SK-N-SH (cell line): ENCODE measurements around the gene ARMC3. TPM values are rescaled to one million over a fixed set of nuclear protein-coding genes. Genes with fewer than 3 reads are reported as not detected.

Source experiments
- CTCF ChIA-PET: fragments of 300-600, 350-600 bp; formaldehyde crosslinking; extraction: SDS; loops from one replicate; lab custom pipeline; 2021; lab: Yijun Ruan, JAX
- POLR2A ChIA-PET: fragments of 350-600 bp; sonication (Branson Sonifier 250); formaldehyde crosslinking; extraction: SDS; loops from one replicate; lab custom pipeline; 2020; ENCODE audit warnings: antibody characterized with exemption, inconsistent platforms; lab: Yijun Ruan, JAX
- DNase-seq: peaks from one replicate; pipeline ENCODE4 v3.0.0; 2012
- H2AFZ ChIP-seq: fragments of 200-600 bp; sonication (generic); 2 replicates; pipeline ENCODE4 v1.8.1; 2016; ENCODE audit warnings: antibody characterized with exemption, mild to moderate bottlenecking, low read depth
- H3F3A ChIP-seq: fragments of 200-600 bp; sonication (generic); replicated peaks from 2 replicates; pipeline ENCODE3; 2016; ENCODE audit warnings: antibody characterized with exemption, mild to moderate bottlenecking; ENCODE audit not compliant: insufficient read depth
- H3K27ac ChIP-seq, 2 experiments: fragments of 200-500 bp in 1 of 2; fragments of 200-600 bp in 1 of 2; sonication (Bioruptor generic) in 1 of 2; sonication (generic), shearing (Covaris generic) in 1 of 2; 2 replicates each; pipeline versions ENCODE4 v1.5.1 to v1.6.1; 2014 to 2016; ENCODE audit warnings: low read depth in 2 of 2, inconsistent platforms in 1 of 2, low read length in 1 of 2, mild to moderate bottlenecking in 1 of 2, mixed read lengths in 1 of 2
- H3K27me3 ChIP-seq: fragments of 200-600 bp; sonication (generic), shearing (Covaris generic); 2 replicates; pipeline ENCODE4 v1.6.1; 2016; ENCODE audit warnings: mixed run types; ENCODE audit not compliant: insufficient read depth
- H3K36me3 ChIP-seq, 2 experiments: fragments of 200-500 bp in 1 of 2; fragments of 200-600 bp in 1 of 2; sonication (Bioruptor generic) in 1 of 2; sonication (generic) in 1 of 2; replicated peaks in 1 of 2; 2 replicates each; pipeline versions ENCODE3 to v1.5.1; 2014 to 2016; ENCODE audit warnings: low read length in 1 of 2, mild to moderate bottlenecking in 1 of 2; ENCODE audit not compliant: insufficient read depth in 2 of 2, control insufficient read depth in 1 of 2
- H3K4me1 ChIP-seq, 2 experiments: fragments of 200-500 bp in 1 of 2; fragments of 200-600 bp in 1 of 2; sonication (Bioruptor generic) in 1 of 2; sonication (generic), shearing (Covaris generic) in 1 of 2; 2 replicates each; pipeline versions ENCODE4 v1.5.1 to v1.6.1; 2014 to 2016; ENCODE audit warnings: low read depth in 1 of 2, low read length in 1 of 2, mixed run types in 1 of 2; ENCODE audit not compliant: insufficient read depth in 2 of 2, control insufficient read depth in 1 of 2
- H3K4me2 ChIP-seq: fragments of 200-600 bp; sonication (generic), shearing (Covaris generic); 2 replicates; pipeline ENCODE4 v1.6.1; 2017; ENCODE audit warnings: mixed run types
- H3K4me3 ChIP-seq, 2 experiments: fragments of 200-500 bp in 1 of 2; fragments of 200-600 bp in 1 of 2; sonication (Bioruptor generic) in 1 of 2; sonication (generic), shearing (Covaris generic) in 1 of 2; 2 replicates each; pipeline versions ENCODE4 v1.5.1 to v1.8.1; 2014 to 2016; ENCODE audit warnings: low read depth in 2 of 2, inconsistent platforms in 1 of 2, low read length in 1 of 2, mild to moderate bottlenecking in 1 of 2, mixed read lengths in 1 of 2, moderate library complexity in 1 of 2
- H3K79me2 ChIP-seq: fragments of 200-600 bp; sonication (generic); 2 replicates; pipeline ENCODE4 v1.8.1; 2017; ENCODE audit warnings: mild to moderate bottlenecking; ENCODE audit not compliant: insufficient read depth
- H3K9ac ChIP-seq: fragments of 200-600 bp; sonication (generic); 2 replicates; pipeline ENCODE4 v1.6.1; 2017; ENCODE audit warnings: mixed run types
- H3K9me2 ChIP-seq: fragments of 200-600 bp; sonication (generic); 2 replicates; pipeline ENCODE4 v1.6.1; 2017; ENCODE audit warnings: mixed run types
- H3K9me3 ChIP-seq: fragments of 200-600 bp; sonication (generic); 2 replicates; pipeline ENCODE4 v1.6.1; 2017; ENCODE audit warnings: mixed run types, mild to moderate bottlenecking, moderate library complexity
- H4K20me1 ChIP-seq: fragments of 200-600 bp; sonication (generic); 2 replicates; pipeline ENCODE4 v1.6.1; 2017; ENCODE audit warnings: mild to moderate bottlenecking, mixed run types; ENCODE audit not compliant: insufficient read depth
- CHD2 ChIP-seq: fragments of 150-350 bp; IDR thresholded peaks from 2 replicates; pipeline ENCODE4 v1.6.1; 2018; ENCODE audit warnings: low read length; ENCODE audit not compliant: partially characterized antibody
- EP300 ChIP-seq, 2 experiments: IDR thresholded peaks; 2 replicates each; pipeline versions ENCODE4 v1.4.0 to v1.6.1; 2012; ENCODE audit warnings: borderline replicate concordance in 1 of 2, low read depth in 1 of 2, low read length in 1 of 2
- EZH2phosphoT487 ChIP-seq: fragments of 200-600 bp; sonication (generic); IDR thresholded peaks from 2 replicates; pipeline ENCODE4 v1.6.1; 2017; ENCODE audit warnings: low read depth, mixed run types, mild to moderate bottlenecking, antibody characterized with exemption, moderate library complexity, borderline replicate concordance
- FOSL2 ChIP-seq: IDR thresholded peaks from 2 replicates; pipeline ENCODE4 v1.4.0; 2012; ENCODE audit warnings: low read depth, mild to moderate bottlenecking, moderate library complexity, borderline replicate concordance
- FOXM1 ChIP-seq: IDR thresholded peaks from 2 replicates; pipeline ENCODE4 v1.4.0; 2012; ENCODE audit warnings: low read depth, mild to moderate bottlenecking
- GABPA ChIP-seq: IDR thresholded peaks from 2 replicates; pipeline ENCODE4 v1.4.0; 2012; ENCODE audit warnings: low read depth, mild to moderate bottlenecking
- GATA2 ChIP-seq: sonication (generic); formaldehyde crosslinking; IDR thresholded peaks from 2 replicates; pipeline ENCODE4 v1.5.0; 2020; ENCODE audit warnings: mild to moderate bottlenecking, missing genetic modification reagents
- IRF3 ChIP-seq: fragments of 150-350 bp; IDR thresholded peaks from 2 replicates; pipeline ENCODE4 v1.6.1; 2016; ENCODE audit warnings: mild to moderate bottlenecking, low read depth, low read length
- JUND ChIP-seq: IDR thresholded peaks from 2 replicates; pipeline ENCODE4 v1.4.0; 2012
- MEF2A ChIP-seq: IDR thresholded peaks from 2 replicates; pipeline ENCODE4 v1.4.0; 2012; ENCODE audit warnings: low read depth, borderline replicate concordance
- NRF1 ChIP-seq: IDR thresholded peaks from 2 replicates; pipeline ENCODE4 v1.6.1; 2012; ENCODE audit warnings: low read depth, mild to moderate bottlenecking, low read length
- RAD21 ChIP-seq: IDR thresholded peaks from 2 replicates; pipeline ENCODE4 v1.6.1; 2012; ENCODE audit warnings: mild to moderate bottlenecking, low read length
- RFX5 ChIP-seq: IDR thresholded peaks from 2 replicates; pipeline ENCODE4 v1.6.1; 2012; ENCODE audit warnings: mild to moderate bottlenecking, improper control_type of control experiment, low read length
- SIN3A ChIP-seq: IDR thresholded peaks from 2 replicates; pipeline ENCODE4 v1.6.1; 2012; ENCODE audit warnings: low read depth, mild to moderate bottlenecking, low read length, moderate library complexity, borderline replicate concordance
- SMC3 ChIP-seq: IDR thresholded peaks from 2 replicates; pipeline ENCODE4 v1.6.1; 2012; ENCODE audit warnings: low read depth, low read length, improper control_type of control experiment
- TAF1 ChIP-seq: IDR thresholded peaks from 2 replicates; pipeline ENCODE4 v1.6.1; 2012; ENCODE audit warnings: low read depth, mild to moderate bottlenecking, low read length, moderate library complexity, borderline replicate concordance
- TEAD4 ChIP-seq: IDR thresholded peaks from 2 replicates; pipeline ENCODE4 v1.4.0; 2012; ENCODE audit warnings: mild to moderate bottlenecking, borderline replicate concordance; ENCODE audit not compliant: insufficient read depth
- USF1 ChIP-seq: IDR thresholded peaks from 2 replicates; pipeline ENCODE4 v1.4.0; 2012; ENCODE audit warnings: low read depth, borderline replicate concordance
- WGBS: methylation state at CpG from one replicate; pipeline ENCODE4 v1.1.6; 2017; ENCODE audit warnings: low lambda C conversion rate; 5-methylcytosine and 5-hydroxymethylcytosine counted together
- polyA plus RNA-seq, 3 experiments: library from polyadenylated mRNA; depleted of rRNA; stranded (reverse); fragments of >200 nt; gene quantifications; 2 replicates each; pipeline ENCODE4 v1.2.3, GENCODE V29; 2012

The ARMC3 gene
- polyA plus RNA-seq, 1 of the 3 experiments (the other 2 are of a cell fraction), result not detected

GRCh38 chr10:23034790-23035189 is 106.9 kb downstream of the ARMC3 start (continued):
- TF ChIP-seq USF1, result no peak

- Histone ChIP-seq H3F3A (no peaks in the 10 kb centered on the region), H3K36me3 (no peaks in the 10 kb centered on the region), H3K4me1 (no peaks in the 10 kb centered on the region; a peak in 1 of 4 replicates), H3K9me3 (no peaks in the 10 kb centered on the region), H3K4me3 (no peak overlapping the region; a peak in 1 of 4 replicates), H3K27me3 (no peaks in the 10 kb centered on the region), H3K9ac (no peak overlapping the region), H3K79me2 (no peaks in the 10 kb centered on the region), H3K27ac (no peak overlapping the region), H3K4me2 (no peak overlapping the region), H4K20me1 (no peaks in the 10 kb centered on the region), H3K9me2 (no peaks in the 10 kb centered on the region), H2AFZ (no peak overlapping the region)
- TF ChIP-seq RAD21, result peak; percentile 31; the same call in 1 of the 2 replicates
- TF ChIP-seq SMC3, result no peak
- peak; percentile 26 for DNase-seq
- POLR2A ChIA-PET, result interaction anchor here (0.6 kb wide), 1 partner anchor 1001 kb away, joined by 3 read pairs; no protein-coding TSS in a partner anchor
- CTCF ChIA-PET, result interaction anchor here (0.6 to 1.0 kb wide), 2 partner anchors 11 to 1814 kb away, joined by 3 to 4 read pairs; no protein-coding TSS in a partner anchor
Observed at GRCh38 chr10:23035569-23035968, 107.7 kb downstream of the ARMC3 start.

- Histone ChIP-seq H3K9ac (no peak overlapping the region), H2AFZ (no peak overlapping the region), H3K36me3 (no peaks in the 10 kb centered on the region), H3K9me2 (no peaks in the 10 kb centered on the region), H3K27ac (no peak overlapping the region), H3K27me3 (no peaks in the 10 kb centered on the region), H3K79me2 (no peaks in the 10 kb centered on the region), H3K4me2 (no peak overlapping the region), H4K20me1 (no peaks in the 10 kb centered on the region), H3K4me3 (no peak overlapping the region), H3F3A (no peaks in the 10 kb centered on the region), H3K4me1 (no peaks in the 10 kb centered on the region; a peak in 1 of 4 replicates), H3K9me3 (no peaks in the 10 kb centered on the region)
- WGBS, result 72% methylated on average over 10 of the region's 10 CpGs
- no peak for DNase-seq
- CTCF ChIA-PET, result interaction anchor here (1.2 kb wide), 1 partner anchor 12 kb away, joined by 3 read pairs; no protein-coding TSS in a partner anchor
- POLR2A ChIA-PET, result no interaction called here
- TF ChIP-seq TEAD4 (no peak), FOSL2 (no peak), FOXM1 (no peak), EP300 (IDR thresholded peaks at IDR 0.05; ENCODE audit: borderline replicate concordance in 1 of 2, low read depth in 1 of 2, low read length in 1 of 2) (no peak), CHD2 (no peak), IRF3 (no peak), EZH2phosphoT487 (no peak), SIN3A (no peak), JUND (no peak), RFX5 (no peak), TAF1 (no peak), GABPA (no peak), RAD21 (no peak), GATA2 (CRISPR knock-in tag) (no peak), NRF1 (no peak), MEF2A (no peak), SMC3 (no peak), USF1 (no peak)
Observed at GRCh38 chr10:23037152-23037551, 109.3 kb downstream of the ARMC3 start.
